COLO668 (cell line): ENCODE data around the gene IGHMBP2.
A peak's percentile ranks its signal among the peaks of the same experiment; 100 is the strongest.

Experiments
- DNase-seq: peaks from one replicate; lab custom pipeline; 2025; ENCODE audit not compliant: unreplicated experiment; lab: John Stamatoyannopoulos, UW

IGHMBP2 gene

DNA sequence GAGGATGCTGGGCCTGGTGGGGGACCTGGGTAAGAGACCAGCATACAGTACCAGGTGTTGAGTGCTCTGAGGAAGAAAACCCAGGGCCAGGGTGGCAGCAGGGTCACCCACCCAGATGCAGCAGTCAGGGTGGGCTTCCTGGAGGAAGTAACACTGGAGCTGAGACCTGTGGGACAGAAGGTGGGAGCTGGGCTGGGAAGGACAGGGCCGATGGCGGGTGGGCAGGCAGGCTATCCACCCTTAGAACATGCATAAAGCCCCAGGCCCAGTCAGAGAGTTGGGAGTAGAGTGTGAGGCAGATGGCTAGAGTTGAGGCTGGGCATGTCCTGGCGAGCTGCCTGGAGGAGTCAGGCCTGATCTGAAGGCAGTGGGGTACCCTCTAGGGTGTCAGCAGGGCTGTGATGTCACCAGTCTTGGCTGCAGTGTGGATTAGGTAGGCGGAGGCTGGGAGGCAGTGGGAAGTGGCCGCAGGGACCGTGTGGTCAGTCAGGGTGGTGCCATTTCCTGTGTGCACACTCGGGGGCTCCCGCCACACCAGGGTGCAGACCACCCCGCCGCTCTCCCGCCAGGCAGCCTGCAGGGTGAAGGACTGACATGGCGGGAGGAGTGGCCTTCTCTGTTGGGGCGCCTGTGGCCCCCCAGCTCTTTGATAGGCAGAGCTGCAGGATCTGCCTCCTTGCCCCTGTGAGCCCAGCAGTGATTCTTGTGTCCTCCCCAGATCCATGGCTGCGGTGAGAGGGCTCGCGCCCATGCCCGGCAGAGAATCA lies 35.3 kb downstream of the IGHMBP2 start:
- no peak for DNase-seq

DNA sequence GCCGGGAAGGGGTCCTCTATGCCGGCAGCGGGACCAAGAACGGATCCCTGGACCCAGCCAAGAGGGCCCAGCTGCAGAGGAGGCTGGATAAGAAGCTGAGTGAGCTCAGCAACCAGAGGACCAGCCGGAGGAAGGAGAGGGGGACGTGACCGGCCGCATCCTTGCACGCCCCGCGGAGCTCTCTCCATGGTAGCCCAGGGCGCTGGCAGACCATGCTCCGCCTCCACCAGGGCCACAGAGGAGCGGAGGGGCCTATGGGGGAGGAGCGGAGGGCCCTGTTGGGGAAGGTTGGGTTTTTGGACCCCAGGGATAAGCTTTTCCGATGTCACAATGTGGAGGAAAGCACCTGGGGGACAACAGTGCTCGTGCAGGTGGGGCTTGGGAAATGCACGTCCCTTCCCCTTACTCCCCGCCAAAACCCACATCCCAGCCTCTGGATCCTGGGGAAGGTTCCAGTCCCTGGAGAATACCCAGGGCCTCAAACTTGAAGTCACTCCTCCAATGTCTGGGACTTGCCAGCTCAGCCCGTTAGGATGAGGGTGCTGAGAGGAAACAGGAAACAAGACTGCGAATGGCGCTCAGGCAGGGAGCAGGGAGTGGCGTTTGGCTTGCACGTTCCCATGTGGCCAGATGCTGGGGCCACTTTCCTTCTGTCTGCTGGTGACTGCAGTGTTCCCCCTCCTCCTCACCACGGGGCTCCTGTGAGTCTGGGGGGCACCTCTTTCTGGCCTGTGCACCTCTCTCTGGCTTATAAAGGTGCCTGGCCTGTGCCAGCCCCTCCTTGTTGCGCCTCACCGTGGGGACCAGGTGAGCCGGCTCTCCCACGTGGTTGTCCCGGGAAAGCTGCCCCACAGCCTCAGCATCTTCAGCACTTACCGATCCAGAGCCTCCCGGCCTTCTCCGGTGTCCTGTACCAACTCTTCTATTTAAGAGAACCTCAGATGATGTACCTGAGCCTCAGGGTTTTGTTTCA lies 36.2 kb downstream of the IGHMBP2 start:
- DNase-seq, result no peak

DNA sequence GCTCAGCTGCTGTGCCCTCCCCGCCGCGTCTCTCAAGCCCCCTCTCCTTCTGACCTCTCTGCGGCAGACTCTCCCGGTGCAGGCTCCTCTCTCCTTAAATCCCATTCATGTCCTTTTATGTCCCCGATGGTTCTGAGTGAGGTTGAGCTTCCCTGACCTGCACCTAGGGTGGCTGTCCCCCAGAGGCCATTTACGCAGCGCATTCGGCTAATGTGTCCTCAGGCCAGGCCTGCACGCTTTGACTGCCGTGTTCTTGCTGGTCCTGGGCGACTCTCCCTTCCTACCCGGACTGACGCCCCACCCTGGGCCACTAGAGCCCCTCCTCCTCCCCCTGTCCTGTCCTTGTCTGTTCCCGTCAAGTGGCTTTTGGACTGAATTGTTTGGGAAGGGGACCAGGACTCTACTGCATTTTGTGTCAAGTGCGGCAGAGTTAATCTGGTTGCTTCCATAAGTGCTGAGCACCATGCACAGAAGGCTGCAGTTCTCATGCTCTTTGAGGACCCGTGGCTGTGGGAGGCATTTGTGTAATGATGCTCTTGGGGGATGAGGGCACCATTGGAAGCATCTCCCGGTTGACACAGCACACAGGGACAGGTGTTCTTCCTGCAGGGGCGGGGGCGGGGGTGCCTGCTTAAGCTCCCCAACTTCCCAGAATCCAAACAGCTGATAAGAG lies 37.1 kb downstream of the IGHMBP2 start:
- no peak for DNase-seq

DNA sequence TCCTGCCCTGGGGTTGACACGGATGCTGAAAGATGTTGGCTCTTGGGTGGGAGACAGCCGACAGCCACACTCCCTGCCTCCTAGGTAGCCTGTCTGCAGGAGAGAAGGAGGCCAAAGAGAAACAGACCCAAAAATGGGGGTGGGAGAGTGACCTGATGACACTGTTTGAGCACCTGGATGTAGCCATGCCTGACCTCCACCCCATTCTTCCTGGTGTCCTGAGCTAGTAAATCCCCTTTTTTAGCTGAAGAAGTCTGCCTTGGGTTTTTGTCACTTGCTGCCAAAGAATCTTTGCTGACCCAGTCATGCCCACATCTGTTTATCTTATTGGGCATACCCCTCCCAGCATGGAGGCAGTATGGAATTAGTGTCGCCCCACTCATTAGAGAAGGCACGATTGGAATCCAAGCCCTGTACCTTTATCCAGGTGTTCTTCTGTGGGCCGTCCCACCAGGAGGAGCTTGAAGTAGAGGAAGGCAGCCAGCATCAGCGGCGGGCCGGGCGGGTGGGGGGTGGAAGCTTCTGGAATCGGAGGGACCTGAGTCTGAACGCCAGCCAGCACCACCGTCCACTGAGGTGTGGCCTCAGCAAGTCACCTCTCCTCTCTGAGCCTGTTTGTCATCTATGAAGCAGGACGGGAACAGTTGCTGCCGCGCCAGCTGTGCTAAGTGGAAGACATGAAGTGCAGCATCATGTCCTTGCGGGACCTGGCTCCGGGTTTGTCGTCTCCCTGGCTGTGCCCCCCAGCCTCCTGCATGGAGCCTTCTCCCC lies 37.8 kb downstream of the IGHMBP2 start:
- no peak for DNase-seq

DNA sequence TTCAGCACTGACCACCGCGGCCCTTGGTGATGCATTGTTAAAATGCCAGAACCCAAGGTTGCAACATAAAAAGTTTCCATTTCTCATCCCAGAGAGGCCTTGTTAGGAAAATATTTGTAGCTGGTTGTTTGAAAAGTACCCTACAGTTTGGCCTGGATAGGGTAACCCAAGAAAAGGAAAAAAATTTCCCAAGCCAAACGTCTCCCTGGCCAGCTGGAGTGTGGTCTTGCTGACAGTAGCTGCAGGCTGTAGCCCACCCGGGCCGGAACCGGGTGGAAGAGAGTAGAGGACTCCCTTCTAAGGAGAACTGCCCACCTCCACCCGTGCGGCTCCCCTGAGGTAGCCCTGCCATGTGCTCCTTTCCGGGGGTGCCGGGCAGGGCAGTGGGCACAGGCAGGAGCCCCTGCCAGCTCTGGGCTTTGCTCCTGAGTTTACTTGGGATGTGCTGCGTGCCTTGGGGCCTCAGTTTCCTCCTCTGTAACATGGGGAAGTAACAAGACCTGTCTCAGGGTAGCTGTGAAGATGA lies 38.5 kb downstream of the IGHMBP2 start:
- no peak for DNase-seq

DNA sequence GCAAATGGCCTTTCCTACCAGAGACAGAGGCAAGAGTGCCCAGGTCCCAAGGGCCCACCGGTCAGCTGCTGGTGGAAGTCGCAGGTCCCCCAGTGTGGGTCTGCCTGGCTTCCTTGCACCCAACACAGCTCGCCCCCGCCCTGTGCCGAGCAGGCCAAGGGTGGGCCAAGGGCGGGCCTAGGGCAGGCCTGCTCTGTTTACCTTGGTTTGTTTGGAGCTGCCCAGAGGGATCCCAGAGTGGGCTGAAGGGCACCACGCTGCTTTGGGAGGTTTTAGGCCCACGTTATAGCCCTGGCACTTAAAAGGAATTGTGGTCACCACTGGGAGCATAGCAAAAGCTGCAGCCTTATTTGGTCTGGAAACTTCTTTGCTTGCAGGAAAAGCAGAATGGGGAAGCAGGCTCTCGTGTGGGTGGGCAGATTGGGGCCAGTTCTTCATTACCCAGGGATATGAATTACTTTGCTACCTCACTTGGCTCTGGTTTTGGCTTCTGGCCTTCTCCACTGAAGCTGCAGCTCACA lies 39.1 kb downstream of the IGHMBP2 start:
- no peak for DNase-seq

DNA sequence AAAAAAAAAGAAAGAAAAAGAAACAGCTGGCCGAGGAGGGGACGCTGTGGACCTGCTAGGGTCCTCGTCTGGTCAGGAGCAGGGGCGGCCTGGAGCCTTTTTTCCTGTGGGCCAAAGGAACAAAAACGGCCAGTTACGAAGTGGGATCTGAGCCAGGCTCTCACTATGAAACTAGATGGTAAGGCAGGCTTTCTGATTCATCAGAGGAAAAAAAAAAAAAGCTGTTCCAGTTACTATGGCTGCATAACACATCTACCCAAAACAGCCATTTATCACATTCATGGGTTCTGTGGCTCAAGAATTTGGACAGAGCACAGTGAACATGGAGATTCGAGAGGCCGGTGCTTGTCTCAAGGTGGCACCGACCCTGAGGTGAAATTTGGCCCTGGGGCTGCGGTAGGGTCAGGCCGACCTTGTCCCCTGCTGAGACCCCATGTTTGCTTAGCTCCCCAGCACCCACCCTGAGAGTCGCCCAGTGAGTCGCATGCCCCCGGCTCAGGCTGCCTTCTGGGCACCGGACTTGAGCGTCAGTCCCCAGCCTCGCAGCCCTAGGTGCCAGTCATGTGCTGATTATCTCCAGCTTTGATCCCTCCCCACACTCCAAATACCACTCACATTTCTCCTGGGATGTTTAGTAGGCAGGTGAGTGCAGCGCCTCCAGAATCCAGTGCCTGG lies 42.9 kb downstream of the IGHMBP2 start:
- no peak for DNase-seq

DNA sequence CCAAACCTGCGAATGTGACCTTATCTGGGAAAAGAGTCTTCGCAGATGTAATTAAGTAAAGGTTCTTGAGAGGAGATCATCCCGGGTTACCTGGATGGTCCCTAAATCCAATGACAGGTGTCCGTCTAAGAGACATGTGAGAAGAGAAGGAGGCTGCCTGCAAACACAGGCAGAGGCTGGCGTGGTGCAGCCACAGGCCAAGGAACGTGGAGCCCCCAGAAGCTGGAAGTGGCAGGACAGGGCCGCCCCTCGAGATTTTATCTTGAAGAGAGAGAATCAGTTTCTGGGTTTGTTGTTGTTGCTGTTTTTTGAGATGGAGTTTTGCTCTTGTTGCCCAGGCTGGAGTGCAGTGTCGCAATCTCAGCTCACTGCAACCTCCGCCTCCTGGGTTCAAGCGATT lies 43.5 kb downstream of the IGHMBP2 start:
- no peak for DNase-seq

DNA sequence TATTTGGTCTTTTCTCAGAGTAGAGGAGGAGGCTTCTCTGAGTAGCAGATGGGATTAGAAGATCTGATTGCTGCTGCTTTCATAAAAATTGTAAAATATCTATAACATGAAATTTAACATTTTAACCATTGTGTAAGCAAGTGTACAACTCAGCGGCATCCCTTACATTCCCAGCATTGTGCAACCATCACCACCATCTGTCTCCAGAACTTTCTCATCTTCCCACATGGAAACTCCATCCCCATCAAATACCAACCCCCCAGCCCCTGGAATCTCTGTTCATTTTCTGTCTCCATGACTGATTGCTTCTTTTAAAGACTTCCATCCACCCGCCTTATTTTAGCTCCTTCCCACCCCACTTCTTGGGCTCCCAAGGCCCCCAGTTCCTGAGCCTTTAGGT lies 44.8 kb downstream of the IGHMBP2 start:
- no peak for DNase-seq

DNA sequence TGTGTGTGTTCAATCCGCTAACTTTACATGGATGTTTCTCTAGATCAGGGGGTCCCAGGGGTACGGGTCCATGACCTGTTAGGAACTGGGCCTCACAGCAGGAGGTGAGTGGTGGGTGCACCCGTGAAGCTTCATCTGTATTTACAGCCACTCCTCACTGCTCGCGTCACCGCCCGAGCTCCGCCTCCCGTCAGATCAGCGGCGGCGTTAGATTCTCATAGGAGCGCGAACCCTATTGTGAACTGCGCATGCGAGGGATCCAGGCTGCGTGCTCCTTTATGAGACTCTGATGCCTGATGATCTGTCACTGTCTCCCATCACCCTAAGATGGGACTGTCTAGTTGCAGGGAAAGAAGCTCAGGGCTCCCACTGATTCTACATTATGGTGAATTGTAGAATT lies 45.2 kb downstream of the IGHMBP2 start:
- DNase-seq, result no peak

DNA sequence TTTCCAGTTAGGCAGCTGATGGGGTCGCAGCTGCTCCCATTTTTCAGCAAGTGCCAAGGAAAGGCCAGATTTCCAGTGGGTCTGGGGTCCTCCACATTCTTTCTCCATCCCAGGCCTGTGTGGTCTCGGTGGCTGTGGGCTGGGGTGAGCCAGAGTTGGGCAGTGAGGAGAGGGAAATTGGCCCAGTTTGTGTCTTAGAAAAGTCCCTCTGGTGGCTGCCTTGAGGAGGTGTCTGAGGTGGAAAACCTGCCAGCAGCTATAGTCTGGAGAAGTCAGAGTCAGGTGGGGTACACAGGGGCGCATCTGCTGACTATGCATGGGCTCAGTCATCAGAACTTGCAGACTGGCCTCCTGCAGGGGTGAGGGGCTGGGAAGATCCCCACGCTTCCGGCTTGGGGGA lies 46.6 kb downstream of the IGHMBP2 start:
- no peak for DNase-seq

DNA sequence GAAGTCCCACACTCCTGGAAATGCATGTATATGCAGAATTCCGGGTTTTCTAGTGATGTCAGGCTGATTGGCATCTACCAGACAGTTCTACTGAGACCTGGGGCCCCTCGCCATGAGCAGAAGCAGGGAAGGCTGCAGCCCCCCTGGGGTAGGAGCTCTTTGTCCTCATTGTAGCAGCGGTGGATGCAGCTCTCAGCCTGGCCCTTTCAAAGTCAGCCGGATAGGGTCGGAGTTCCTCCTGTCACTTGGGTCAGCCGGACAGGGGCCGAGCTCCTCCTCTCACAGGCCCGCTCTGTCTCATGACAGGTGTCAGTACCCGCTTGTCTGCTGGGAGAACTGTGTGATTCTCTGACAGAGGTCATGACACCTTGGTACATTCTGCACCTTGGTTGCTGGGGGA lies 47.1 kb downstream of the IGHMBP2 start:
- no peak for DNase-seq

DNA sequence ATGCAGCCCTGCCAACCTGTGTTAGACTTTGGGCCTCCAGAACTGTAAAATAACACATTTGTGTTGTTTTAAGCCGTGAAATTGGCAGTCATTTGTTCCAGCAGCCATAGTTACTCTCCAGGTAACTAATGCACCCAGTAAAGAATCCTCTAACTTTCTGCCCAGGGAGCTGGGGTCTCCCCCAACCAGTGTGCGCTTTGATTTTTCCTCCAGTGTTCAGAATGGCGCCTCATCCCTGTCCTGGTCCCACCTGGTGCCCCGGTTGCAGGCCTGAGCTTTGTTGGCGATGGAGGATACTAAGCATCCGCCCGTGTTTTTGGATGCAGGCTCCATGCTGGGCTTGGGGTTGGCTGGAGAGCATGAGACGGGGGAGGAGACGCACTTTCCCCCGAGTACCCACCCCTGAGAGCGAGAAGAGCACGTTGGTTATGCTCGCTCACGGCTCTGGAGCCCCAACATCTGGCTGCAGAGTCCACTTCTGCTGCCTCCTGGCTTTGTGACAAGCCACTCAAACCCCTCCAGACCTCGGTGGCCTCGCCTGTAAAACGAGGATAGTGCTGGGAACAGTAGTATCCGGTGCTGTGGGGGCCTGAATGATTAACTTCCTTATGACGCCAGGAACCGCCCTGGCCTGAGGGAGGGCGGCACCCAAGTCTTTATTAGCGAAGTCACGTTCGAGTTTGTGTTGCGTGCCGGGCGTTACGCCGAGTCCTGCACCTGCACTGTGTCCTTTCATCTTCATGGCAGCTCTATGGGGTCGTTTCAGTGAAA lies 51.3 kb downstream of the IGHMBP2 start:
- peak; percentile 12 for DNase-seq

DNA sequence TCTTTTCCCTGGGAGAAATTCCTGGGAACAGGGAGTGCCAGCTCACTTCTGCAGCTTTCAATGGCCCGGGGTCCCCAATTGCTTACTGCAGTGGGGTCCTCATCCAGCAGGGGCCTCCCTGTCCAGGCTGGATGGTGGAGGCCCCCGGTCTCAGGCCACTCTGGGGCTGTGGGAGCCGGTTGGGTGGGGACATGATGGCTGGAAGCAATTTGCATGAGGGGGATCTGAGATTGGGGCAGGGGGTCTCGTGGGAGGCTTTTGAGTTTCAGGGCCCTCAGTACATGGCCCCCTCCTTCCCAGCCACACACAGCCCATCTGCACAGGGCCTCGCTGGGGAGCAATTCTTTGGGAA lies 51.9 kb downstream of the IGHMBP2 start:
- DNase-seq, result no peak

DNA sequence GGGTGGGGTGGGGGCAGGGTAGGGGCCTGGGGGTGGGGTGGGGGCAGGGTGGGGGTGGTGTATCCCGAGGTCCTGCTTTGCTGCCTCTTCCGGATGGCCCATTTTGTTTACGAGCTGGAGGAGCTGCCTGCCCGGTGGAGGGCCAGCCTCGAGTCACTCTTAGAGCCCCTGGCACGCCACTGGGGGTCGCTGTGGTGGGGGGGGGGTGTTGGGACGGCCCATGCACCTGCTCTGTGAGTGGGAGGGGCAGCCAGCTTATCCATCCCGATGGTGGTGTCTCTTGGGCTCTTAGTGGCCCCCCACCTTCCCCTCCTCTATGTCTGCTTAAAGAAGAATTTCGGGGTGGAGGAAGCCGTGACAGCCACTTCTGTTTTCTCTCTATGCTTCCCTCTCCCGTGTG lies 52.5 kb downstream of the IGHMBP2 start:
- no peak for DNase-seq

DNA sequence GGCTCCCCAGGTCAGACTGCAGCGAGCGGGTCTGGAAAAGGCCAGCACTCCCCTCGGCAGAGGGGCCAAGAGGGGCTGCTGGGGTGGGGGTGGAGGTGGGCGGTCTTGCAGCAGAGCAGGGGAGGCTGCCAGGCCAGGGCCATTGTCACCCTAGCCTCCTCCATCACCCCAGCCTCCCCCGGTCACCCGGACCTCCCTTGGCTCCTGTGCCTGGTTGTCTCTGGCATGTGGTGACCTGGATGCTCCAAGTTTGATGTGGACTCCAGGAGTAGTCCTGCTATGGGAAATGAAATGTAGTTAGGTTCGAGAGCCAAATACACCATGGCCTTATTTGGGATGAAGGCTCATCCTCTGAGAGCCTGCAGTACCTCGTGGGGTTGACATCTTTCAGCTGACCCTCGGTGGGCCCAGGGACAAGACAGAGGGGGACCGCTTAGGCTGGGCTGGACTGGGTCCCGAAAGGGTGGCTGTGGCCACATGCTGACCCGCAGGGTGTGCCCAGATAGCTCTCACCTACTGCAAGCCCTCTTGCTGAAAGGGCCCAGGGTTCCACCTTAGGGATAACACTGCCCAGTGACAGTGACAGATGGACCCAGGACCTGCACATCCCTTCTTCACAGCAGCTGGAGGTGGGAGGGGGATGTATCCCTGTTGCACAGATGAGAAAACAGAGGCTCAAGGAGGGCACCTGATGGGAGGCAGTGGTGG lies 53.0 kb downstream of the IGHMBP2 start:
- DNase-seq, result no peak

DNA sequence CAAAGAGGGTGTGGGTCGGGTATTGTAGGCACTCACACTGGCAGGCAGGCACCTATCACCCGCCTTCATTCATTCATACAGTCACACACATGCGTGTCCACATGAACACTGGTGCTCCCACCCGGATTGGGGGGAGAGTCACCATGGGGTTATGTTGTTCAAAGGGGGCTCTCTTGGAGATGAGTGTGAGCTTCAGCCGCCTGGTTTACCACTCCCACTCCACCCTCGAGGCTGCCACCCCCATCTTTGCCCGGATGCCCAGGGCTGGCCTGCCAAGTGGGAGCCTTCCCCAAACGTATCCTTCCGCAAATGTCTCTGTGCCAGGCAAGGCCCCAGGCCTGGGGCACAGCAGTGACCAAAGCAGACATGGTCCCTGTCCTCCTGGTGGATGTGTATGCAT lies 54.5 kb downstream of the IGHMBP2 start:
- no peak for DNase-seq

DNA sequence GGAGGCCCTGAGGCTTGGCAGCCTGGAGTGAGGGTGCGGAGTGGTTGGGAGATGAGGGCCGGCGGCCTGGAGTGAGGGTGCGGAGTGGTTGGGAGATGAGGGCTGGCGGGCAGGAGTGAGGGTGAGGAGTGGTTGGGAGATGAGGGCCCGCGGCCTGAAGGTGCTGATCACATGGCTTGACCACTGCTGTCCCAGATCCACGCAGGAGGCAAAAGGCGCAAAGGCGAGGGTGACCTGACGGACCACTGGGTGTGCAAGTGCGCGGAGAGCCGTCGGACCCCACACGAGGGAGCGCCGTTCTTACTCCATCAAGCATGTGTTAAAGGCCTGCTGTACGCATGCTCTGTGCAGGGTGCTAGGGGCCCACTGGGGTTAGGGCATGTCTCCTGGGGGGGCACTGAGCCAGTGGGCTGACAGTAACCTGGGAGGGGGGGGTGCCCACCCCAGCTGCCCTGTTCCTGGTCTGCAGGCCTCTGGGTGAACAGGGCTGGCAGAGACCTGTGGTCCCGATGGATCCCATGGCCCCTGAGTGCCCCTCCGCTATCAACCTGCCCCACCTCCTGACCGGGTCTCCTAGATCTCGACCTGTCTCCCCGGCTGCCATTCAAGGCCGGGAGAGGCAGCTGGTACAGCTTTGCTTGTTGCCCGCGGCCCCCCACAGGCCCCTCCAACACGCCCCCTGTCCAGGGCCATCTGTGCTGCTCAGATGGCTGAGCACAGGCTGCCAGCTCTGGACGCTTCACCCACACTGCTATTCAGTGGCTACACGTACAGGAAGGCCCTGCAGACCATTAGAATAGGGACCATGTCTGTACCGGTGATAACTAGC lies 56.0 kb downstream of the IGHMBP2 start:
- no peak for DNase-seq
